Astrocyte (in vitro differentiated cells and primary cell): ENCODE results near the gene DDX1. TPM values are rescaled to one million over a fixed set of nuclear protein-coding genes. Genes with fewer than 3 reads are reported as not detected.

Experiments used
- DNase-seq: peaks from one replicate; pipeline ENCODE4 v3.0.0-alpha.2; 2010; ENCODE audit warnings: low read depth
- FAIRE-seq: peaks from 2 replicates; lab custom pipeline; 2011; peaks lifted over from hg19 to GRCh38; lab: Jason Lieb, UNC
- H2AFZ ChIP-seq: 2 replicates; pipeline ENCODE4 v1.6.0; 2012; ENCODE audit warnings: low read depth, low read length, inconsistent platforms
- H3K27ac ChIP-seq: 2 replicates; pipeline ENCODE4 v1.5.1; 2011; ENCODE audit warnings: low read depth, low read length, inconsistent platforms
- H3K27me3 ChIP-seq: 2 replicates; pipeline ENCODE4 v1.6.0; 2011; ENCODE audit warnings: low read length, inconsistent platforms; ENCODE audit not compliant: insufficient read depth
- H3K36me3 ChIP-seq: 2 replicates; pipeline ENCODE4 v1.5.1; 2011; ENCODE audit warnings: low read length, inconsistent platforms; ENCODE audit not compliant: insufficient read depth
- H3K4me1 ChIP-seq: 2 replicates; pipeline ENCODE4 v1.5.1; 2011; ENCODE audit warnings: low read length, inconsistent platforms; ENCODE audit not compliant: insufficient read depth
- H3K4me2 ChIP-seq: 2 replicates; pipeline ENCODE4 v1.6.0; 2012; ENCODE audit warnings: low read length, inconsistent platforms
- H3K4me3 ChIP-seq: 2 replicates; pipeline ENCODE4 v1.5.1; 2011; ENCODE audit warnings: low read depth, mild to moderate bottlenecking, low read length, inconsistent platforms; ENCODE audit not compliant: insufficient read depth
- H3K79me2 ChIP-seq: 2 replicates; pipeline ENCODE4 v1.6.0; 2012; ENCODE audit warnings: mild to moderate bottlenecking, low read length, inconsistent platforms; ENCODE audit not compliant: insufficient read depth
- H3K9ac ChIP-seq: 2 replicates; pipeline ENCODE4 v1.6.0; 2012; ENCODE audit warnings: mild to moderate bottlenecking, low read length, inconsistent platforms
- H3K9me3 ChIP-seq: 2 replicates; pipeline ENCODE4 v1.5.1; 2012; ENCODE audit warnings: low read depth, mild to moderate bottlenecking, low read length, inconsistent platforms; ENCODE audit not compliant: insufficient read depth
- H4K20me1 ChIP-seq: 2 replicates; pipeline ENCODE4 v1.6.0; 2012; ENCODE audit warnings: low read length, inconsistent platforms; ENCODE audit not compliant: insufficient read depth
- H3K27ac Mint-ChIP-seq: one replicate; pipeline ENCODE4 v1.8.0; 2021; ENCODE audit warnings: mild to moderate bottlenecking, mixed read lengths; ENCODE audit not compliant: unreplicated experiment
- H3K27me3 Mint-ChIP-seq: one replicate; pipeline ENCODE4 v1.8.0; 2021; ENCODE audit warnings: low read depth, mixed read lengths; ENCODE audit not compliant: unreplicated experiment
- H3K36me3 Mint-ChIP-seq: one replicate; pipeline ENCODE4 v1.8.0; 2021; ENCODE audit warnings: low read depth, mixed read lengths; ENCODE audit not compliant: unreplicated experiment
- H3K4me1 Mint-ChIP-seq: one replicate; pipeline ENCODE4 v1.8.0; 2021; ENCODE audit warnings: low read depth, mixed read lengths; ENCODE audit not compliant: unreplicated experiment
- H3K4me3 Mint-ChIP-seq: one replicate; pipeline ENCODE4 v1.8.0; 2021; ENCODE audit warnings: mild to moderate bottlenecking, moderate library complexity, mixed read lengths; ENCODE audit not compliant: unreplicated experiment
- H3K9me3 Mint-ChIP-seq: one replicate; pipeline ENCODE4 v1.8.0; 2021; ENCODE audit warnings: mild to moderate bottlenecking, mixed read lengths; ENCODE audit not compliant: unreplicated experiment
- CTCF ChIP-seq: IDR thresholded peaks from 2 replicates; pipeline ENCODE4 v1.5.1; 2011; ENCODE audit warnings: low read depth, mild to moderate bottlenecking, inconsistent platforms, low read length, moderate library complexity; ENCODE audit not compliant: insufficient read depth
- EZH2 ChIP-seq: IDR thresholded peaks from 2 replicates; pipeline ENCODE4 v1.6.1; 2012; ENCODE audit warnings: mild to moderate bottlenecking, low read length, inconsistent platforms; ENCODE audit not compliant: insufficient read depth
- total RNA-seq: library from RNA; stranded (reverse); gene quantifications from 2 replicates; pipeline ENCODE4 v1.2.1, GENCODE V29; 2021

DDX1 gene
- total RNA-seq, 1 donor from 2014 or later: 146 TPM

GRCh38 chr2:15668611-15669305, 77.1 kb downstream of the DDX1 start:
- H2AFZ ChIP-seq: peak overlapping the region; percentile 40
- H3K27me3 ChIP-seq: peaks cover 4% of the 10 kb centered on the region
- H3K9ac ChIP-seq: no peak overlapping the region
- no peak overlapping the region for H3K4me3 Mint-ChIP-seq
- H3K36me3 Mint-ChIP-seq: no peaks in the 10 kb centered on the region
- peak overlapping the region; percentile 49 for H3K4me2 ChIP-seq
- H3K27me3 Mint-ChIP-seq: peaks cover 3% of the 10 kb centered on the region
- DNase-seq: no peak
- H3K4me1 ChIP-seq: peaks cover 8% of the 10 kb centered on the region
- TF ChIP-seq EZH2 (no peak), CTCF (no peak)
- no peaks in the 10 kb centered on the region for H3K79me2 ChIP-seq
- peak overlapping the region; percentile 56 for H3K27ac Mint-ChIP-seq
- H3K9me3 Mint-ChIP-seq: peaks cover 8% of the 10 kb centered on the region
- no peak overlapping the region for H3K4me3 ChIP-seq
- no peak for FAIRE-seq
- H3K36me3 ChIP-seq: no peaks in the 10 kb centered on the region
- no peak overlapping the region for H3K27ac ChIP-seq
- peaks cover 4% of the 10 kb centered on the region for H3K9me3 ChIP-seq
- H3K4me1 Mint-ChIP-seq: peaks cover 23% of the 10 kb centered on the region
- no peaks in the 10 kb centered on the region for H4K20me1 ChIP-seq

- Histone ChIP-seq H3K4me2 (no peak overlapping the region), H3K27me3 (peaks cover 4% of the 10 kb centered on the region), H3K9me3 (no peaks in the 10 kb centered on the region), H3K36me3 (no peaks in the 10 kb centered on the region), H3K9ac (no peak overlapping the region), H3K4me3 (no peak overlapping the region), H2AFZ (no peak overlapping the region), H4K20me1 (no peaks in the 10 kb centered on the region), H3K79me2 (no peaks in the 10 kb centered on the region), H3K27ac (no peak overlapping the region), H3K4me1 (peaks cover 8% of the 10 kb centered on the region)
- Mint-ChIP-seq H3K27ac (no peak overlapping the region), H3K4me1 (peaks cover 30% of the 10 kb centered on the region), H3K27me3 (no peaks in the 10 kb centered on the region), H3K36me3 (no peaks in the 10 kb centered on the region), H3K9me3 (peaks cover 5% of the 10 kb centered on the region), H3K4me3 (no peak overlapping the region)
- no peak for FAIRE-seq
- no peak for DNase-seq
- TF ChIP-seq EZH2 (no peak), CTCF (no peak)
Observed at GRCh38 chr2:15669375-15669910, 77.8 kb downstream of the DDX1 start.

GRCh38 chr2:15670469-15670868, 78.8 kb downstream of the DDX1 start:
- H3K9me3 Mint-ChIP-seq: peaks cover 2% of the 10 kb centered on the region
- no peaks in the 10 kb centered on the region for H3K36me3 ChIP-seq
- H2AFZ ChIP-seq: no peak overlapping the region
- H3K9ac ChIP-seq: no peak overlapping the region
- DNase-seq (no peak), FAIRE-seq (no peak)
- H3K27ac Mint-ChIP-seq: no peak overlapping the region
- H4K20me1 ChIP-seq: no peaks in the 10 kb centered on the region
- no peaks in the 10 kb centered on the region for H3K27me3 Mint-ChIP-seq
- no peak overlapping the region for H3K4me3 Mint-ChIP-seq
- H3K4me1 ChIP-seq: peaks cover 8% of the 10 kb centered on the region
- H3K27me3 ChIP-seq: peaks cover 4% of the 10 kb centered on the region
- H3K9me3 ChIP-seq: no peaks in the 10 kb centered on the region
- H3K4me1 Mint-ChIP-seq: peaks cover 39% of the 10 kb centered on the region
- H3K4me2 ChIP-seq: no peak overlapping the region
- TF ChIP-seq EZH2 (no peak), CTCF (no peak)
- H3K27ac ChIP-seq: no peak overlapping the region
- H3K4me3 ChIP-seq: no peak overlapping the region
- no peaks in the 10 kb centered on the region for H3K79me2 ChIP-seq
- H3K36me3 Mint-ChIP-seq: no peaks in the 10 kb centered on the region
